Activated T-cell treated with anti-CD3 and anti-CD28 coated beads, Interleukin-2, amount 50 U/mL, for 1 hour (primary cell): ENCODE measurements around the gene PCGF2.
"Not testable (repeated sequence)": the region's sequence is repeated elsewhere in the genome, so short reads cannot be mapped to it uniquely, and the experiment has no call there.

ENCODE experiments used
- DNase-seq: peaks from one replicate; pipeline ENCODE4 v3.0.0-alpha.2; 2020

Gene PCGF2

DNA sequence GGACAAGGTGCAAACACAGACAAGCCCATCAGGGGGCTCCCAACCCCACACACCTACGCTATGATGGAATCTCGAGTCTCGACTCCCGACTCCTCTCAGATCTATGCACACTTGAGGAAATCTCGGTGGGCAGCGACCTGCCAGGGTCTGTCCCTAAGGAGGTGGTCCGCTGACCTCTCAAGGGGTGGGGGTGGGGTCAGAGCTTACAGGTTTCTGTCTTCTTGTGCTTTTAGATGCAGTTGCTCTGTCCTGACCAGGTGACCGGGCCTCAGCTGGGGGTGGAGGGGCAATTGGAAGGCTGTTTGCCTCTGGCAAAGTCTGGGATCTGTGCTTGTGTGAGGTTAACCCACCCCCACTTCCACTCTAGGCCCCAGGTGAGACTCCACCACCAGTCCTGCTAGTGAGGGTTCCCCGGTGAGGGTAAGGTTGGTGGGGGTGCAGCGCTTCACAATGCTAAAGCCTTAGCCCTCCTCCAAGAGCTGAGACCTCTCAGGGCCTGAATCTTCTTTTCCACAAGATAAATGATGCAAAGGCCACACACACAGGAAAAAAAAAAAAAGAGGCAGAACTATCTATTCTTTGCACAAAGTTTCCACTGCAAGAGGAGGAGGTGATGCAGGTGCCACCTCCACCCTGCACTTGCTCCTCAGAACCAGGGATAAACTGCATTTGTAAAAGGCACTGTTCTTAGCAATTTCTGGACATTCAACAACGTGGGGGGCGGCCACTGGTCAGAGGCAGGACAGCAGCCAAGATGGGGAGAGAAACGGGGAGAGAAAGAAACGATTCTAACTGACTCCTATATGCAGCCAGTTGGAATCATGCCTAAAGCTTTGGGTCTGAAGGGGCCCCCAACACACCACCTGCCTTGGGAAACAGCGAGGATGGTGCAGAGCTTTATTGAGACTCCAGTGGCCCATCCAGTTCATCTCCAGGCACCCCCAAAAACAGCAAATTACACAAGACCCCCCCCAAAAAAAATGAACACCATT is 13.9 kb downstream of the PCGF2 start:
- no peak for DNase-seq

DNA sequence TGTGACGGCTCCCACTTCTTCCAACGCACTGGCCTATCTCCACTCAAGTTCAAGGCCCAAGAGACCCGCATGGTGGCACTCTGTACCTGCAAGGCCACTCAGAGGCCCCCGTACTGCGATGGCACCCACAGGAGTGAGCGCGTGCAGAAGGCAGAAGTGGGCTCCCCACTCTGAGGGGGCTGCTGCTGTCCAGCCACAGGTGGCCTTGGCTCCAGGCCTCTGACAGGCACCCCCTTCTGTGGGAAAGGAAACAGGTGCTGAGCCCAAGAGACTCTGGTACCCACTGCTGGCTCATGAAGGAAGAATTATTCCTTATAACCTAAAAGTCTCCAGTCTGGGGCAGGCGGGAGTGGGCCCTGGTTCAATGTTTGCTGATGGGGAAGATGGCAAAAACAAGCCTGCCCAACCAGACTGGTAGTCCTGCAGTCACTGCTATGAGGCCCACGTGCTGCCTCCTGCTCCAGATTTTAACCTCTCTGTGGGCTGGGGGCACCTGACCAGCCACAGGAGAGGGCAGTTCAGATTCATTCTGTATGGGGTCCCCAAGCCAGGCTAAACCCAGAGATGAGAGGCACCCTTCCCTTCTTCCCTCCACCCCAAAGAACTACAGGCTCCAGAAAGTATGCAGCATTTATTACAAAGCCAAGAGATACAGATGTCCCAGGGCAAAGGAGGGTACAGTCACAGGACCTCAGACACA is 14.7 kb downstream of the PCGF2 start:
- no peak for DNase-seq

DNA sequence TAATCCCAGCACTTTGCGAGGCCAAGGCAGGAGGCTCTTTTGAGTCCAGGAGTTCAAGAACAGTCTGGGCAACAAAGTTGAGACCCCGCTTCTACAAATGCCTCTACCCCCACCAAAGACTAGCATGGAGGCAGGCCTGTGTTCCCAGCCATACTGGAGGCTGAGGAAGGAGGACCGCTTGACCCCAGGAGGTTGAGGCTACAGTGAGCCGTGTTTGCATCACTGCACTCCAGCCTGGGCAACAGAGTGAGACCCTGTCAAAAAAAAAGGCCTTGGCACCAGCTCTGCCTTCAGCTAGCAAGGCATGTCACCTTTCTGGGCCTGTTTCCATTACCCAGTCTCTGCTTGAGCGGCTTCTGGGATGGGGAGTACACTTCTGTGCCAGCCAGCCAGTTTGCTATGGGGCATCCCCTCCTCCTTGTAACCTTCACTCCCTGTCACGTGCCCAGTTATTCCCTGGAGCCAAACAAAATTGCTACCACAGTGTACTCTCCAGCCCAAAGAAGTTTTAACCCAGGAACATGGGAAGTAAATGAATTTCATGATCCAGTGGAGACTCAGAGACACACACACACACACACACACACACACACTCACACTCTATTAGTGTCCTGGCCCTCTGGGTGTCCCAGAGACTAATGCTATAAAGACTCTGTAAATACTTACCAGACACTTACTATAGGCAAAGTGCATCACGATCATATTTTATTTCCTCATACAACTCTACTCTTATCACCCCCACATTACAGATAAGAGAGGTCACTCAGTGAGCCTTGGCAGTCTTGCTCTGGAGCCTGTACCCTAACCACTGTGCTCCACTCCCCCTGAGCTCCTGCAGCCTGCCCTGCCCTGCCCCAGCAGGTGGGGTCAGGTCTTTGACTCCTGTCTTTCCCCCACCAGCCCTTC is 15.5 kb downstream of the PCGF2 start:
- DNase-seq, result no peak

DNA sequence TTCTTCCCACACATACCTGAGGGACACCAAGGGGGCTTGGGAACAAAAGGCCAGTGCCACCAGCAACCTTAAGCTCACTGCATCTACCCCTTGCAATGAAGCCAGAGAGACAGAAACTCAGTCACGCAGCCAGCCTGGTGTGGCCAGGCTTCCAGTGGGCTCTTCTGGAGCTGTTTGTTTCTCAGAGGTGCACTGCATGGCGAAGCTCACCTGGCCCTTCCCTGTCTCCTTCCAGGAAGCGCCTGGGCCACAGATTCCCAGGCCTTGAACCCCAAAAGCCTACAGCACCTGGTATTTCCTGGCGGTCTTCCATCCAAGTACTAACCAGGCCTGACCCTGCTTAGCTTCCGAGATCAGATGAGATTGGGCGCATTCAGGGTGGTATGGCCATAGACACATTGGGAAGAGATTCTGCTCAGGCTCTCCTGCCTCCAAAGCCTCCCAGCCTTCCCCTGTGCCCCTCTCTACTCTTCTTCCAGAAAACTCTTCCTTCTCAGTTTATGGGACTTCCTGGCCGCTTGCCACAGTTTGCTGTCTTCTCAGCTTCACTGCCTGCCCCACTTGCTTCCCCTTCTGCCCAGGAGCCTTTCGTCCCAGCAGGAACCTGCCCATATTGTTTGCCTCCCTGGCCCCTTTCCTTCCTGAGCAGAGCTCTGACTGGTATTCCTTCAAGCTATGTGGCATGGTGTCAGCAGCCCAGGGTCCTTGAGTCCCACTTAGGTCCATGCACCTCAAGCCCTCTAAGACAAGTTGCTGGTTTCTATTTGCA is 16.4 kb downstream of the PCGF2 start:
- DNase-seq, result no peak

DNA sequence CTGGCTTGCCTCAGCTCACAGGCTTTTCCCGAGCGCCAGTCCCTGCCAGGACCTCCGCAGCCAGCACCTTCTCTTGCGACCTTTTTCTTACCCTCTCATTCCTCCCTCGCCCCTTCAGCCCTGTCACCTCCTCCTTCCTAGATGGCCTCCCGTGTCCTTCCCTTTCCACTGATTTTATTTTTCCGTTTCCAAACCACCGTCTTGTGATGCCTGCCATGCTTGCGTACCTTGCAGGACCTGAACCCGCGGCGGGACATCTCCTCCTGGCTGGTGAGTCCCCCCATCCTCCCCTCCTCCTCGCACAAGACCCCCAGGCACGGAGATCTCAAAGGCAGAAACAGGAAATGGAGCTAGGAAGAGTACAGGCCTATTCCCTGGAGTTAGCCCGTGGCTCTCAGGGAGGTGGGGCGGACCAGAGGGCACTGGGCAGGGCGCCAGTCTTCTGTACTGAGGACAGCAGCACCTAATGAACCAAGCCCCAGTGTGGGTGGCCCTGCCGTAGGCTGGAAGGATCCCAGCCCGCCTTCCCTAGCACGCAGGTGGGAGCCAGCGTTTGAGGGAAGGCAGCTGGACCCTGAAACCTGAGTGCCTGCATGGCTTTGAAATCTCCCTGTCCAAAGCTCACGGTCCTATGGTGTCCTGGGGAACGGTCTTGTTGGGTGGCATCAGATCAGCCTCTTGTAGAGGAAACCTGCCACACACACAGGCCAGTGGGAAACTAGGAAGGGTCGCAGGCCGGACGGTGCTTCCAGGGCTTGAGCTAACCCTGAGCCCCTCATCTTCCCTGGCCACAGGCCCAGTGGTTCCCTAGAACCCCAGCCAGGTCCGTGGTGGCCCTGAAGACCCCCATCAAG is 17.4 kb downstream of the PCGF2 start:
- no peak for DNase-seq

DNA sequence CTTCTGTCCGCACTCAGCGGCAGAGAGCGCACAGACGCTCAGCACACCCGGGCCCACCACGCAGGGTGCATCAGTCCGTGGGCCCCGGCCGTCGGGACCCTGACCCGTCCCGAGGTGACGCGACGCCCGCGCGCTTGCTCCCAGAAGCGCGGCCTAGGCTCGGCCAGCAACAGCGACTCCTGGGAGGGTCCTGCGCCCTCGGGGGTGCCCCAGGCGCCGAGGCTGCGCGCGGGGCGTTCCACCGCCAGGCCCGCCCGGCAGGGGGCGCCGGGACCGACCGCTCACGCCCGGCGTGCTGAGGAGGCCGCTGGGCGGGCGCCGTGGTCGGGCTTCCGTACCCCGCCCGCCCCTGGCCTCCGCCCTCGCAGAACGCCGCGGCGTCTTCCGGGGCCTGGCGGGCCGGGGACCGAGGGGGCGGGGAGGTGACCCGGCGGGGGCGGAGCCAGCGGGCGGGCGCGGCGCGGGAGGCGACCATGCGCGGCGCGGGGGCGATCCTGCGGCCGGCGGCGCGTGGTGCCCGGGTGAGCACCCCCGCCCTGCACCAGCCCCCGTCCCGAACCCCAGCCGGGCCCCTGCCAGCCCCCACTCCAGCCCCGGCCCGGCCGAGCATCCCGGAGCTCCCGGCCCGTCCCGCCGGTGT is 18.1 kb downstream of the PCGF2 start, which contains the start of gene CISD3:
CISD3 (plus strand) TSS at position 456 of the 640 bp plus-strand sequence; CDS start at position 474, 18 bp downstream.
- DNase-seq, result peak; percentile 87

DNA sequence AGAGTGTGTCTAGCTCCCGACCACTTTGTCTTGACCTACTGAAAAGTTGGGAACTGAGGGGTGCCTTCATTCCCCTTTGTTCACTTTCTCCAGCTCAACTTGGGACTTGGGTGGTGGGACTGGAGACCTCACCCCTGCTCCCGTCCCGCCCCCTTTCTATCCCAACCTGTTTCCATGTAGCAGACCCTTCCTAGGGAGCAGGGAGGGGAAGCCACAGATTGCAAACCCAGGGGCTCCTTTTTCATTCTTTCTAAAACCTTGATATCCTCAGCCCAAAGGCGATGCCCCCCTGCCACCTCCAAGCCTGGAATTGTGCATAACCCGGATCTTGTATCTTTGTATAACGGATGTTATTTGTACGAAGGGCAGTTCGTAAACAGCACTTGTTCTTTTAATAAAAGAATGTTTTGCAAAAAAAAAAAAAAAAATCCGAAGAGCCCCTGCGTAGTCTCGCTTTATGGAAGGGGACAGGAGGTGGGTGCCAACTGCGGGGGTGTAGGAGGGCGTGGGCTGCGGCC is 18.7 kb downstream of the PCGF2 start:
- no peak for DNase-seq

DNA sequence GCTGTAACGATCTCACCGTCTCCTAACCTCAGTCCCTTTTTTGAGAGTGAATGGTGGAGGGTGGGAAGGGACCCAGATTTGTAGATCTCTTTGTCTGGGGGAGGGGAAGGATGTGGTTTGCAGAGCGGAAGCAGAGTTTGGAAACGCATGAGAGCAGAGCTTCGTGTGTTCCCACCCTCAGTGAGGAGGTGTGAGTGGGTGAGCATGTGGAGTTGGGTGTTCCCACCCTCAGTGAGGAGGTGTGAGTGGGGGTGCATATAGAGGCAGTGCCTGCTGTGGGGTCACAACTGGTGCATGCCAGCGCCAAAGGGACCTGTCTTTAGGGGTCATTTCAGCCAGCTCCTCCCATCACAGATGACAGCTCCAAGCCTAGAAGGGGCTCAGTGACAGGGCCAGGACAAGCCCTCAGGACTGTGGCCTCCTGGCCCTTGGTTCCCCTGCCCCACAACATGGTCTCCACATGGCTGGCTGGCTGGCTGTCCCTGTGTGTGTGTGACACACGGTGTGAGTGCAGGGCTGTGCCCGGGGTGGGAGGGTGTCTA is 19.8 kb downstream of the PCGF2 start:
- DNase-seq, result peak; percentile 65

DNA sequence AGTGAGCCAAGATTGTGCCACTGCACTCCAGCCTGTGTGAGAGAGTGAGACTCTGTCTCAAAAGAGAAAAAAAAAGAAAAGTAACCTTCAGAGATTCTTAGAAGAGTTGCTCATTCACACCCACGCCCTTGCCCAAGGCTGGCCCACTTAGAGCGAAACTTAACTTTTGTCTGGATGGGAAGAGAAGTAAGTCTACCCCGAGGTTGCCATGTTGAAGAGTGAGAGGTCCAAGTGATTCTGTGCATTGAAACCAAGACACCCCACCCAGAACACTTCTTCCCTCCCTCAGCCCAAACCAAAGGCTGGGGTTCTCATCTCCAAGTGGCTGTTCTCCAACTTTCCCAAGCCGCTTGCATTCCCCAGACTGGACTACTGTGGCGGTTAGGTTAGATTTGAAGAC is 20.4 kb downstream of the PCGF2 start:
- DNase-seq, result peak; percentile 61

DNA sequence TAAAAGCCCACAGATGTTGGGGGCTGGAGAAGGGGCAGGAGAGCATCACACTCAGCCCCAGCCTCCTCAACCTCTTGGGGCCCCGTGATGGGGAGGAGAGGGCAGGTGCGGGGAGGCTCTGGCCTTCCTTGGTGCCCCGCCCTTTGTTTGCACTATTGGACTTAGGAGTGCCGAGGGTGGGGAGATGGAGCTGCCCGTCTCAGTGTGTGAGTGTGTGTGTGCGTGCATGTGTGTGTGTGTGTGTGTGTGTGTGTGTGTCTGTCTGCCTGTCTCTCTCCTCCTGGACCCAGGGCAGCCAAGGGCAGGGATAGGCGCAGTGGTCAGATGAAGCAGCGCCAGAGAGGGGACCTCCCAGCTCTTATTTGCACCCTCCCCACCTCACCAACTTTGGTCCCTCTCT is 22.0 kb downstream of the PCGF2 start:
- not testable (repeated sequence) for DNase-seq

DNA sequence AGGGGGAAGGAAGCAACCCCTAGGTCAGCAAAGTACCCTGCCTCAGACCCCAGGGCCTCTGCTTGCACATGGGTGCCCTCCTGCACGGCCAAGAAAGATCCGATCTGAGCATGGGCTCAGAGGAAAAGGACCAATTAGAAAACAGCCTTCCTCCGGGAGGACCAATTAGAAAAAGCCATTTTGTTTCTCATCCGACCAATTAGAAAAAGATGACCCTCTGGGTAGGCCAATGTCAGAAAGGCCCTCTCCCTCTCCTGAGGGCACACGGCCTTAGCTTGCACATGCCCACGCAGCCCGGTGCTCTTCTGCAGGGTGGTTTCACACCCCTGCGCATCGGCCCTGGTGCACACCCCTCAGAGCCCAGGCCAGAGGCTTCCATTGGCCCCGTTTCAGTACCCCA is 23.1 kb downstream of the PCGF2 start:
- no peak for DNase-seq

DNA sequence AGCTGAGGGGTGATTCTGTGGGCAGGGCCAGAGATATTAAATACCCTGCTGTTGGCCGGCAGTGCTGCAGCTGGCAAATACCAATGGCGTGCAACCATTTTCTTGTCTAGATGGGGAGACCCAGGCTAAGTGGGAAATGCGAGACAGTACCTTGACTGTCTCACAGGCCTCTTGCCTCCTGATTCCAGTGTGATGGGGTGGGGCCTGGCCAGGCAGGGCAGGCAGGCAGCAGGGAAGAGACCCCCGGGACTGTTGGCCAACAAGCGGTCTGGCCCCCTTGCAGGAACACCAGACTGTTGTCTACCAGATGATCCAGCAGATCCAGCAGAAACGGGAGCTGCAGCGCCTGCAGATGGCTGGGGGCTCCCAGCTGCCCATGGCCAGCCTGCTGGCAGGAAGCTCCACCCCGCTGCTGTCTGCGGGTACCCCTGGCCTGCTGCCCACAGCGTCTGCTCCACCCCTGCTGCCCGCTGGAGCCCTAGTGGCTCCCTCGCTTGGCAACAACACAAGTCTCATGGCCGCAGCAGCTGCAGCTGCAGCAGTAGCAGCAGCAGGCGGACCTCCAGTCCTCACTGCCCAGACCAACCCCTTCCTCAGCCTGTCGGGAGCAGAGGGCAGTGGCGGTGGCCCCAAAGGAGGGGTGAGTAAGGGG is 23.7 kb downstream of the PCGF2 start:
- DNase-seq, result no peak

DNA sequence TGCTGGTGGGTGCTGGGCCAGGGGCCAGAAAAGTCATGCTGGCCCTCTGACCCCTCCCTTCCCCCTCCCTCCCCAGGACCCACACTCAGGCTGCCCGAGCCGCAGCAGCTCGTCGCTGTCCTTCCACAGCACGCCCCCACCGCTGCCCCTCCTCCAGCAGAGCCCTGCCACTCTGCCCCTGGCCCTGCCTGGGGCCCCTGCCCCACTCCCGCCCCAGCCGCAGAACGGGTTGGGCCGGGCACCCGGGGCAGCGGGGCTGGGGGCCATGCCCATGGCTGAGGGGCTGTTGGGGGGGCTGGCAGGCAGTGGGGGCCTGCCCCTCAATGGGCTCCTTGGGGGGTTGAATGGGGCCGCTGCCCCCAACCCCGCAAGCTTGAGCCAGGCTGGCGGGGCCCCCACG is 26.3 kb downstream of the PCGF2 start:
- no peak for DNase-seq

DNA sequence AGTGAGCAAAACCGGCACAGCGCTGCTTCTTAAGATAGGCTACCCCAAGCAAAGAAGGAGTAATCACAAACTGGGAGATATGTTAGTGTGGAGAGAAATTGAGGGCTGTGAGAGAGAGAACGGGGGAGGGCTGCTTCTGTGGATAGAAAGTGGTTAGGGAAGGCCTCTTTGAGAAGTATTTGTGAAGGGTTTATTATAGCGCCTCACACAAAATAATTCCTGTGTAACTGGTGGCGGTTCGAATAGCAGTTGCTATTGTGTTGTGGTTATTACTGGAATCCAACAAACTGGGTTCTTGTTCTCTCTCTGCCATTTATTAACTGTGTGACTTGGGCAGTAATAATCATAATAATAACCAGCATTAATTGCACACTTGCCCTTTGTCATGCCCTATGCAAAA is 27.2 kb downstream of the PCGF2 start:
- DNase-seq, result no peak

DNA sequence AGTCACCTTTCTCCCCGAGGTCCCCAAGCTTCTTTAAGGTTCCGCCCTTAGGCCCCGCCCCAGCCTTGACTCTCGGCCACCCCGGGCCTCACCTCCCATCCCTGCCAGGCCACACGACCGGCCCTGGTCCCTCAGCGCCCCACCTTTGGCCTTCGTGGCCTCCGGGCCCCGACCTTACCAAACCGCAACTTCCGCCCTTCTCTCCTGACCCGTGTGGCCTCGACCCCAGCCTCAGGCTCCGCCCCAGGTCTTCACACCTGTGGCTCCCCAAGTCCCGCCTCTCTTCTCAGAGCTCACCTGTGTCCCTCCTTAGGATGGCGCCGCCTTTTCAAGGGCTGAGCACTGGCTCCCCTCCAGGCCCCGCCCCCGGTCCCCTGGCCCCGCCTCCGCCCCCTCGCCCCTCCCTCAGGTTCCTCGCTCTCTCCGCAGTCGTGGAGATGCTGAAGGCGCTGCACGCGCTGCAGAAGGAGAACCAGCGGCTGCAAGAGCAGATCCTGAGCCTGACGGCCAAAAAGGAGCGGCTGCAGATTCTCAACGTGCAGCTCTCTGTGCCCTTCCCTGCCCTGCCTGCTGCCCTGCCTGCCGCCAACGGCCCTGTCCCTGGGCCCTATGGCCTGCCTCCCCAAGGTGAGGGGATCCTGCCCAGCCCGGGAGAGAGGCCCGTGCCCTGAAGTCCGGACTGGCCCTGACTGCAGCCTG is 28.0 kb downstream of the PCGF2 start:
- DNase-seq, result no peak

DNA sequence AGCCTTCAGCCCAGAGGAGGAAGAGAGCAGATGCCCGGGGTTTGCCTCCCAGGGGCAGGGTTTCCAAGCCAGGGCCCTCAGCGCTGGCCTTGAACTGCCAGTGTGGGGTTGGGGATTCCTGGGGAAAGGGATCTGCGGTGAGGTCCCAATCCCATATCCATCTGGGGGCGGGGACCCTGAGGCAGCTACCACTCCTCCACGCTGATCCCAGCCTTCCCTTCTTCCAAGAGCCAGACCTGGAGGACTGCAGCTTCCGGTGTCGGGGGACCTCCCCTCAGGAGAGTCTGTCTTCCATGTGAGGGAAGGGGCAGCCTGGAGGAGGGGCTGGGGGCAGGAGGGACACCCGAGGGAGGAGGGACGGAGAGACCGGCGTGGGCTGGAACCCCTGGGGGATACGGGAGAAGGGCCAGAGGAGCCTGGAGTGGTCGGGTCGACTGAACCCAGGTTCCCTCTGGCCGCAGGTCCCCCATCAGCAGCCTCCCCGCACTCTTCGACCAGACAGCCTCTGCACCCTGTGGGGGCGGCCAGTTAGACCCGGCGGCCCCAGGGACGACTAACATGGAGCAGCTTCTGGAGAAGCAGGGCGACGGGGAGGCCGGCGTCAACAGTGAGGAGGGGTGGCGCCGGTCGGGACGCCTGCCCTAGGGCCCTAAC is 28.7 kb downstream of the PCGF2 start:
- DNase-seq, result no peak

DNA sequence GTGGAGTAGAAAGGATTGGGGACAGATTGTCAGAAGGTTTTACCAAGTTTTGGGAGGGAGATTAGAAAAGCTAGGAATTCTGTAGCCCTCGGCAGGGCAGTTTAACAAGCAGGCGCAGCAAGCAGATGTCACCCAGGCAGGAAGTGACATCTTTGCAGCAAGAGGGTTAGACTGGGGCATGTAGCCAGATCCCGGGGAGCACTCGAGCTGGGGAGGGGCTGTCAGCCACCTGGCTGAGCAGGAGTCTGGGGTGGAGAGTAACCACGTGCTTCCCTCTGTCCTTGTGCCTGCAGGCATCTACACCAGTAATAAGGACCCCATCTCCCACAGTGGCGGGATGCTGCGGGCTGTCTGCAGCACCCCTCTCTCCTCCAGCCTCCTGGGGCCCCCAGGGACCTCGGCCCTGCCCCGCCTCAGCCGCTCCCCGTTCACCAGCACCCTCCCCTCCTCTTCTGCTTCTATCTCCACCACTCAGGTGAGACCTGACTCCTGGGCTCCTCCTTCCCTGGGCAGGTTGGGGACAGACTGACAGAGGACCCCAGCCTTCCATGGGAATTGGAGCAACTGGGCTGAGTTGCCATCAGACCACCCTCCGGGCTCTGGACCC is 30.9 kb downstream of the PCGF2 start:
- DNase-seq, result no peak
